Measurements from ENCODE around the gene CABLES1. TPM values are rescaled to one million over a fixed set of nuclear protein-coding genes. Genes with fewer than 3 reads are reported as not detected.
"Not testable (repeated sequence)": the region's sequence is repeated elsewhere in the genome, so short reads cannot be mapped to it uniquely, and the experiment has no call there.

CABLES1 gene, protein sequence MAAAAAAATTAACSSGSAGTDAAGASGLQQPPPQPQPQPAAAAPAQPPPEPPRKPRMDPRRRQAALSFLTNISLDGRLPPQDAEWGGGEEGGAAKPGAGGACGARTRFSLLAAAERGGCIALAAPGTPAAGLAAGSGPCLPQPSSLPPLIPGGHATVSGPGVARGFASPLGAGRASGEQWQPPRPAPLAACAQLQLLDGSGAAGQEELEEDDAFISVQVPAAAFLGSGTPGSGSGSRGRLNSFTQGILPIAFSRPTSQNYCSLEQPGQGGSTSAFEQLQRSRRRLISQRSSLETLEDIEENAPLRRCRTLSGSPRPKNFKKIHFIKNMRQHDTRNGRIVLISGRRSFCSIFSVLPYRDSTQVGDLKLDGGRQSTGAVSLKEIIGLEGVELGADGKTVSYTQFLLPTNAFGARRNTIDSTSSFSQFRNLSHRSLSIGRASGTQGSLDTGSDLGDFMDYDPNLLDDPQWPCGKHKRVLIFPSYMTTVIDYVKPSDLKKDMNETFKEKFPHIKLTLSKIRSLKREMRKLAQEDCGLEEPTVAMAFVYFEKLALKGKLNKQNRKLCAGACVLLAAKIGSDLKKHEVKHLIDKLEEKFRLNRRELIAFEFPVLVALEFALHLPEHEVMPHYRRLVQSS
- total RNA-seq (10 to 100 TPM; 12.0 to 15.8 TPM), polyA plus RNA-seq (ENCODE audit: insufficient read depth, low read depth, low replicate concordance) (6.2 TPM)
- long read RNA-seq, donor 1, full-length matches to known transcripts, result 2 of 2 reads
- long read RNA-seq, donor 1, partial matches to known transcripts, result 0 of 2 reads
- long read RNA-seq, donor 1, other reads (novel, unspliced or antisense), result 0 of 2 reads
- long read RNA-seq, donor 2, full-length matches to known transcripts, result 1 of 1 reads
- long read RNA-seq, donor 2, partial matches to known transcripts, result 0 of 1 reads
- long read RNA-seq, donor 2, other reads (novel, unspliced or antisense), result 0 of 1 reads

DNA sequence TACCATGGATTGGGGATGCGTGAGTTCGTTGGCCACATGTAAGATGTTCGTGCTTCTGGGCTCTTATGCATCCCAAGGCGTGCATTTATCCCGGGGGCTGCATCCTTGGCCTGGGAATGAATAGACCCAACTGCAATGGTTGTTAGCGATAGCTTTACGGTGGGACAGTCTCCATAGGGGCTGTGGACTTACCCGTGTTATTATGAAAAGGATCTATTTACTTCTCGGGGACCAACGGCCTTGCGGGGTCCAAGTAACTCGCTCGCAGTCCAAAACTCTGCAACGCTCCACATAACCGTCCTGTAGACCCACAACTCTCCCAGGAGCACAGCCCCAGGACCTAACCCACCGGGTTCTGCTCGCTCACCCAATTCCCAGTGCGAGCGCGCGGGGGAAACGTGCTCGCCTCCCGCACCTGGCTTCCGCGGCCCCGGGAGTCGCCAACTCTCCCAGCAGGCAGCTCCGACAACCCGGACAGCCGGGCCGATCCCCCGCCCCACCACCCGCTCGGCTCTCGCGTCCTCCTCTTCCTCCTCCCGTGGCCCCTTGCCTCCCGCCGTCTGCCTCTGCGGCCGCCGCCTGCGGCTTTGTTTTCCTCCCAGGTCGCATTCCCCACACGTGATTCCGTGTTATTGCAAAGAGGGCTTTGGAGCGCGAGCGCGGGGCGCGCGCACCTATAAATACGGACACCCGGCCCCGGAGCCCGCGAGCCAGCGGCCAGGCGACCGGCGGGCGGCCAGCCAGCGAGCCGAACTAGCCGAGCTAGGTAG lies at the start of gene CABLES1:
TSS of gene CABLES1 (plus strand) at position 706 of the 770 bp plus-strand sequence. CDS start 278 bp downstream, outside the sequence.
- Histone ChIP-seq H3K27ac (peak within 1 kb of the TSS; percentile 47 to 83), H3K27me3 (no peaks in the 10 kb centered on the region), H3K4me3 (peak within 1 kb of the TSS; percentile 67), H3K36me3 (ENCODE audit: low read depth, missing control alignments) (no peaks in the 10 kb centered on the region), H3K9me3 (no peaks in the 10 kb centered on the region), H3K4me1 (peaks cover 8% of the 10 kb centered on the region)
- intact Hi-C loops (cut with DNase I; ENCODE audit: low total_unique reads), result loop anchor here (10.0 kb wide), 2 partner anchors 220 to 270 kb away; no protein-coding TSS in a partner anchor
- WGBS, 2 donors, result 7 to 24% methylated on average over 11 to 63 of the region's 67 CpGs
- TF ChIP-seq, protein P1, sequence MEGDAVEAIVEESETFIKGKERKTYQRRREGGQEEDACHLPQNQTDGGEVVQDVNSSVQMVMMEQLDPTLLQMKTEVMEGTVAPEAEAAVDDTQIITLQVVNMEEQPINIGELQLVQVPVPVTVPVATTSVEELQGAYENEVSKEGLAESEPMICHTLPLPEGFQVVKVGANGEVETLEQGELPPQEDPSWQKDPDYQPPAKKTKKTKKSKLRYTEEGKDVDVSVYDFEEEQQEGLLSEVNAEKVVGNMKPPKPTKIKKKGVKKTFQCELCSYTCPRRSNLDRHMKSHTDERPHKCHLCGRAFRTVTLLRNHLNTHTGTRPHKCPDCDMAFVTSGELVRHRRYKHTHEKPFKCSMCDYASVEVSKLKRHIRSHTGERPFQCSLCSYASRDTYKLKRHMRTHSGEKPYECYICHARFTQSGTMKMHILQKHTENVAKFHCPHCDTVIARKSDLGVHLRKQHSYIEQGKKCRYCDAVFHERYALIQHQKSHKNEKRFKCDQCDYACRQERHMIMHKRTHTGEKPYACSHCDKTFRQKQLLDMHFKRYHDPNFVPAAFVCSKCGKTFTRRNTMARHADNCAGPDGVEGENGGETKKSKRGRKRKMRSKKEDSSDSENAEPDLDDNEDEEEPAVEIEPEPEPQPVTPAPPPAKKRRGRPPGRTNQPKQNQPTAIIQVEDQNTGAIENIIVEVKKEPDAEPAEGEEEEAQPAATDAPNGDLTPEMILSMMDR (IDR thresholded peaks at IDR 0.05), result no peak
- TF ChIP-seq POLR2A (IDR thresholded peaks at IDR 0.05), result no peak
- DNase-seq, result peak; percentile 74

DNA sequence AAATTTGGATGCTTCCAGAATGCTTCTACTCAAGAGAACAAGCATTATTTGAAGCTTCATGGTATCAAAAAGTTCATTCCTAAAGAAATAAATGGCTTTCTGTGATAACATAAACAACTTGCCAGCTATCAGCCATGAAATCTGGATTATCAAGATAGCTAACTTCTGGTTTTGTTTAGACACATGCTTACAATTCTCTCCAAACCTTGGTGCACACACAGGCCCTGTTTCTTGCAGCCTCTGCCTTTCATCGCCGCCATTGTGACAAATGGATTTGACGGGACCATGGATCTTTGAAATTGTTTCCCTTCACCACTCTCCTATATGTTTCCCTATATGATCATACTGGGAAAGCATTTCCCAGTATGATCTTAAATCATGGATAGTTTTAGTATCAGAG lies 47.9 kb upstream of the CABLES1 start:
- Histone ChIP-seq H3K4me3 (no peak overlapping the region), H3K36me3 (ENCODE audit: low read depth, missing control alignments) (no peaks in the 10 kb centered on the region), H3K27me3 (no peaks in the 10 kb centered on the region), H3K4me1 (no peaks in the 10 kb centered on the region), H3K27ac (no peak overlapping the region), H3K9me3 (no peaks in the 10 kb centered on the region)
- intact Hi-C loops (cut with DNase I; ENCODE audit: low total_unique reads), result no loop called here
- no peak for DNase-seq
- TF ChIP-seq, protein P1 (IDR thresholded peaks at IDR 0.05), result no peak
- TF ChIP-seq POLR2A (IDR thresholded peaks at IDR 0.05), result no peak
- 63 to 67% methylated on average over 3 of the region's 3 CpGs for WGBS, 2 donors

DNA sequence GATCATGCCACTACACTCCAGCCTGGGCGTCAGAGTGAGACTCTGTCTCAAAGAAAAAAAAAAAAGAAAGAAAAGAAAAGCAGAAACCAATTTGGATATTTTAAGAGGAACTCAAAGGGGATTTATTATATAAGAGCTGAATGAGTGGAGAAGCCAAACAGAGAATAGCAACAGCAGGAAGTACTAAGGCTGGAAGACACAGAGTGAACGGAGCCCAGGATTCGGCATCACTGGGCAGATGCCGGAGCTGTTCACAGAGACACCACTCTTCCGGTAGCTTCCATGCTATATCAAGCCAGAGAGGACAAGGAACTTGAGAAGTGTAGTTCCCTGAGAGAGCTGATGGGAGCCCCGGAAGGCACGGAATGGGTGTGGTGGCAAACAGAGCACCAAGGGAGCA lies 47.0 kb upstream of the CABLES1 start:
- DNase-seq, result no peak
- no peaks in the 10 kb centered on the region for H3K9me3 ChIP-seq
- no peak overlapping the region for H3K27ac ChIP-seq
- TF ChIP-seq, protein P1 (IDR thresholded peaks at IDR 0.05), result no peak
- TF ChIP-seq POLR2A (IDR thresholded peaks at IDR 0.05), result no peak
- no peaks in the 10 kb centered on the region for H3K4me1 ChIP-seq
- intact Hi-C loops (cut with DNase I; ENCODE audit: low total_unique reads), result no loop called here
- no peaks in the 10 kb centered on the region for H3K36me3 ChIP-seq (ENCODE audit: low read depth, missing control alignments)
- WGBS, 2 donors, result 87 to 88% methylated on average over 7 of the region's 7 CpGs
- H3K27me3 ChIP-seq, result no peaks in the 10 kb centered on the region
- no peak overlapping the region for H3K4me3 ChIP-seq

DNA sequence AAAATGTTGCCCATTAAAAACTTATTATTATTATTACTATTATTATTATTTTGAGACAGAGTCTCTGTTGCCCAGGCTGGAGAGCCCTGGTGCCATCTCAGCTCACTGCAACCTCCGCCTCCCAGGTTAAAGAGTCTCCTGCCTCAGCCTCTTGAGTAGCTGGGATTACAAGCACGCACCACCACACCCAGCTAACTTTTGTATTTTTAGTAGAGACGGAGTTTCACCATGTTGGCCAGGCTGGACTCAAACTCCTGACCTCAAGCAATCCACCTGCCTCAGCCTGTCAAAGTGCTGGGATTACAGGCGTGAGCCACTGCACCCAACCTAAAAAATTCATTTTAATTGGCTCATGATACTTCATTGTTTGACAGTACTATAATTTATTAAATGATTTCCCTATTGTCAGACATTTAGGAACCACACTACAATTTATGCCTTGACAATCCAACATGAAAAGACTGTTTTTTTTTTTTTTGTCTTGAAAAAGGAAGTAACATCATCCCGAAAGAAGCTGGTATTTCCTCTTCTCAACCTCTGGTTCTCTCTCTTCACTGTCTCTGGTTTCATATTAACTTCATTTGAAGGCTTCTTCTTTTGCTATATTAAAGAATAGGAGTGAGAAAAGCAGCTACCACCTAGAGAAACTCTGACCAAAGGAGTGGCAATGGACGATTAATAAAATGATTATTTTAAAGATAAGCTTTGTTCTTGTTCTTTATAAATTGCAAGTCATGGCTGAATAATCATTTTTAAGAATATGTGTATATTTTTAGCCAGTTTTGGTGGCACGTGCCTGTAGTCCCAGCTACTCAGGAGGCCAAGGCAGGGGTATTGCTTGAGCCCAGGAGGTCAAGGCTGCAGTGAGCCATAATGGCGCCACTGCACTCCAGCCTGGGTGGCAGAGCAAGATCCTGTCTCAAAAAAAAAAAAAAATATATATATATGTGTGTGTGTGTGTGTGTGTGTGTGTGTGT lies 44.0 kb upstream of the CABLES1 start:
- H3K4me3 ChIP-seq; DNase-seq; H3K27me3 ChIP-seq; H3K36me3 ChIP-seq (ENCODE audit: low read depth, missing control alignments); H3K4me1 ChIP-seq; intact Hi-C loops (cut with DNase I; ENCODE audit: low total_unique reads); H3K9me3 ChIP-seq; H3K27ac ChIP-seq: not testable (repeated sequence)
- WGBS, 2 donors, result 85% methylated on average over 8 of the region's 8 CpGs

All from testis (tissue), 5 donors.